Fibroblast of upper back skin (primary cell): ENCODE results near the gene PIGX.

Source experiments
- DNase-seq: peaks from one replicate; pipeline ENCODE4 v3.0.0-alpha.2; 2013

The PIGX gene

DNA sequence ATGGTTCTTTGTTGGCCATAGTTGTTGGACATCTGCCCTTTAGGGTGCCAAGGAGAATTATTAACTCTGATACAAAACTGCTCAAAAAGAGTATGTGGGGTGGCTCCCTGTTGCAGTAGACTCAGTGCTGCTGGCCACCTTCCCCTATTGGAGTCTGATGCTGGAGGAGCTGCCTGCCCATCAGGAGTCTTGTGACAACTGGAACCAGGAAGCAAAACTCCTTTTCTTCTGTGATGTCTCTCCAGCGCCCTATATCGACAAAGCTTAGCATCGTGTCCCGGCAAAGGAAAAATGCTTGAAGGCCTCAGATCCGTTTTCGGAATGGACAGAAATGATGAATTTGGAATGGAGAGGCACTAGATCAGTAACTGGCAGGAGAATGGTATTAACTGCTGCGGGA lies 51.0 kb downstream of the PIGX start:
- no peak for DNase-seq

DNA sequence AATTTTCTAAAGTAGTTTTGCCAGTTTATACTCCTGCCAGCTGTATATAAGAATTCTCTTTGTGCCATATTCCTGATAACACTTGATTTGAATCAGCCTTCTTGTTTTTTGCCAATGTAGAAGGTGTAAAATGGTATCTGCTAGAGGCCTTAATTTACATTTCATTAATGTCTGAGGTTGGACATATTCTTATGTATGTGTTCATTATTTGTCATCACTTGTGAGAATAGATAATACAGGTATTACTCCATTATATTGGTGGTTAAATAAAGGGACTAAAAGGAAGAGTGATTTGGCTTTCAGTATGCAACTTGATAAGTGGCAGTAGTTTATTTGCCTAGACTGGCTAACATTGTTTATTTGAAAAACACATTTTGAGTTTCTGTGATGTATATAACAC lies 53.3 kb downstream of the PIGX start:
- DNase-seq, result no peak

DNA sequence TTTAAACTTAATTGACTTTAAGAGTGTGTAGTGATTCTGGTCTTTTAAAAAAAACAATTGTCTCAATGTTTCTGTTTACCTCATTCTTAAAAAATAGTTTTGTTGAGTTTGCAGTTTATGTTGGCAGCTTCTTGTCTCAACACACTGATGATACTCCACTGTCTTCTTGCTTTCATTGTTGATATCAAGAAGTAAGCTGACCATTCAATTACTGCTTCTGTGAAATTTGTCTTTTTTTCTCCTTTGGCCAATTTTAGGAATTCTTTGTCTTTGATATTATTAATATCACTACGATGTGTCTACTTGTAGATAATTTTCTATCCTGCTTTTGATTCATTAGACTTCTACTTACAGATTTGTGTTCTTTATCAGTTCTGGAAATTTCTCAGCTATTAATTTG lies 58.9 kb downstream of the PIGX start:
- DNase-seq, result no peak

DNA sequence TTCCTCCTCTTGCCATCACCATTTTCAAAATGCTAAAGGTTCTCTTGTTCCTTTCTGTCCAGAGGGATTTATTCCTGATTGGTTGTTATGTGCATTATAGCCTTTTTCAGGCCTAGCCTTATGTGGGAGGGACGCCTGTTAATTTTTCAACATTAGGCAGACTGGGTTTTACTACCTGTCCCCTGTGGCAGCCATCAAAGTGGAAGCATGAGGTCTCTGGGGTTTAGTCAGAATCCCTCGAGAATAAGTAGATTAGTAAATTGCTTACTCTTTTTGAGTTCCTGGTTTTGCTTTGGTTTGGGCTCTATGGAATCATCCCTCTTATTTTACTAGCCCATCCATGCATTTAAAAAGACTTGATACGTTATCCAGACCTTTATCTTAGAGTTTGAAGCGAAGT lies 59.9 kb downstream of the PIGX start:
- no peak for DNase-seq

DNA sequence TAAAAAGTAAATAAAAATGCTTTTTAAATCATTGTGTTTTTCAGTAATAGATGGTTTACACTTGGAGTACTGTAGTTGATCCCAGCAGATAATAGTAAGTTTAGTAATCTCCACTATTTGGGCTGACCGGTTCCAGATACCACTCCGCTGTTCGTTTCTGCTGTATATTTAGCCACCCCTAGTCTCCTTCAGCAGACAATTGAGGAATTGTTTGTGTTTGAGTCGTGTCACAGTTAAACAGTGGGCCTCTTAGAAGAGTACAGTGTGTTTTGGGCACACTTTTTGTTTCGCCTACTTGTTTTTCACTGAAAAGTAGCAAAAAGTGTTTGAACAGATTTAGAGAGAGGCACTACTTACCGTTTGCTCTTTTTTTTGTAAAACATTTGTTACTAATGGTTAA lies 60.7 kb downstream of the PIGX start:
- no peak for DNase-seq

DNA sequence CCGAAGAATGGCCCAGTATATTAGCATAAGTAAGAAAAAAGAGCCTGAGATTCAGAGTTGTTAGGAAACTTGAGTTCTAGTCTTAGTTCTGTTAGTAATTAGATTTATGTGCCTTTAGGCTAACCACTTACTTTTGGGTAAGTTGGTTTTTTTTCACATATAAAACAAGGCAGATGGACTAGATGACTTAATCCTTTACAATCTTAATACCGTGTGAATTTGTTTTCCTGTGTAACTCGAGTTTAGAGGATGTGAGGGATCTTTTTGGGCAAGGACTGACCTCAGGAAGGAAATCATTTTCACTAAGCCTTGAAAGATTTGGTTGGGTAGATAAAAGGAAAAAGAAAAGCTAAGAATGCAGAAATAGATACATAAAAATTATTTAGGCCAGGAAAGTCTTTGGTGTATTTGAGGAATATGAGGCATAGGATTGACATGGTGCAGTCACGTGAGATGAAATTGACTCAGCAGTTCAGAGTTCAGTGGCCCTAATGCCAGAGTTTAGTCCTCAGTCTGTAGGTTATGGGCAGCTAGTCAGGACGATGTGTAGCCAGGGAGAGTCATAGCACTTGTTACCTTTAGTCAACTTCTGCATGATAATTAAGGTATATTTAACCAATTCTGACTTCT lies 62.1 kb downstream of the PIGX start:
- no peak for DNase-seq

DNA sequence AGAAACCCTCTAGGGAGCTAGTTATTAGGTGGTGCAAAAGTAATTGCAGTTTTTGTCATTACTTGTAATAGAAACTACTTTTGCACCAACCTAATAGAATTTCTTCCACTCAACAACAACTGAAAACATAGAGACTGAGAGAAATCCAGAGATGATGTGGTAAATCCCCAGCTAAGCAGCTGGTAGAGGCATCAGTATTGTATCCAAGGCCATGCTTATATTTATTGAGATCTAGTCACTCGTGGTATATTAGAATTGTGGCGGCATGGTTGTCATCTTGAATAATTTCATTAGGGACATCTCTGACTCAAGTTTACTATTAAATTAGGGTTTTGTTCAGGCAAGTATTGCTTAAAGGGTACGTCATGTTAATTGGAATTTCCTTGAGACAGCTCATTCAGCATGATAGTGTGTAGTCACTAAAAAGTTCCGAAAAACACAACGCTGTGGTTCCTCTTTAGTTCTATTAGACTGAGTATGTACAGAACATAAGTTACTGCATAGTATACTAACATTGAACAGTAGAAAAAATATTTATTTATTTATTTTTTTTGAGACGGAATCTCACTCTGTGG lies 62.8 kb downstream of the PIGX start:
- peak; percentile 11 for DNase-seq

DNA sequence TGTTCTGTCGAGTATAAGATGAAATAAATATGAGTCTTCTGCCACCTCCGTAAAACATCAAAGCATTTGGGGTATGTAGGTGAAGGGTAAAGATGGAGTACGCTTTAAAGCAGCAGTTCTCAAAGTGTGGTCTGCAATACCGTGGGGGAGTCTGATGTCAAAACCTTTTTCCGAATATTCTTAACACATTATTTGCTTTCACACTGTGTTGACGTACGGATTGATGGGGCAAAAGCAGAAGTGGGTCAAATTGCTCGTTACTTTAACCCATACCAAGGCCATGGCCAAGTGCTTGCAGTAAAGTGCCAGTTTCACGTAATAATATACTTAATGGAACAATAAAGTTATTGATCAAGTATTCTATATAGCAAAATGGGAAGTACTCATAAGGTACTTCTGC lies 63.8 kb downstream of the PIGX start:
- DNase-seq, result no peak

DNA sequence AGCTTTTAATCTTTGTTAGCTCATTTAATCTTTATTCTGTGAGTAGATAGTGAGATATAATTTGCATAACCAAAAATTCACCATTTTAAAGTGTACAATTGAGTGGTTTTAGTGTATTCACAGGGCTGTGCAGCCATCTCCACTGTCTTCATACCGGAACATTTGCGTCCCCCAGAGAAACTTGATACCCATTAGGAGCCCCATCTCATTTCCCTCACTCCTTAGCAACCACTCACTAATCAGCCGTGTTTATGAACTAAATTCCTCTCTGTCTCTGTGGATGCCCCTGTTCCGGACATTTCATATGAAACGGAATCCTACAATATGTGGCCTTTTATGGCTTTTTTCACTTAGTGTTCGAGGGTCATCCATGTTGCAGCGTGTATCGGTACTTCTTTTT lies 65.7 kb downstream of the PIGX start:
- DNase-seq, result no peak

DNA sequence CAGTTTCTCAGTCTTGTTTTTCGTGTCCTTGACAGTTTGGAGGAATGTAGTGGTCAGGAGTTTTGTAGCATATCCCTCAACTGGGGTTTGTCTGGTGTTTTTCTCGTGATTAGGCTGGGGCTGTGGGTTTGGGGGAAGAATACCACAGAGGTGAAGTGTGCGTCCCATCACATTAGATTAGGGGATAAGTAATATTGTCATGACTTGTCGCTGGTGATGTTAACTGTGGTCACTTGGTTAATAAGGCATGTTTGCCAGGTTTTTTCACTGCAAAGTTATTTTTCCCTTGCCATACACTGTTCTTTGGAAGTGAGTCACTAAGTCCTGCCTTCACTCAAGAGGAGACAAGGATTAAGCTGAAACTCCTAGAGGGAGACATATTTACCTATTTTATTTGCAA lies 66.6 kb downstream of the PIGX start:
- DNase-seq, result peak; percentile 72

DNA sequence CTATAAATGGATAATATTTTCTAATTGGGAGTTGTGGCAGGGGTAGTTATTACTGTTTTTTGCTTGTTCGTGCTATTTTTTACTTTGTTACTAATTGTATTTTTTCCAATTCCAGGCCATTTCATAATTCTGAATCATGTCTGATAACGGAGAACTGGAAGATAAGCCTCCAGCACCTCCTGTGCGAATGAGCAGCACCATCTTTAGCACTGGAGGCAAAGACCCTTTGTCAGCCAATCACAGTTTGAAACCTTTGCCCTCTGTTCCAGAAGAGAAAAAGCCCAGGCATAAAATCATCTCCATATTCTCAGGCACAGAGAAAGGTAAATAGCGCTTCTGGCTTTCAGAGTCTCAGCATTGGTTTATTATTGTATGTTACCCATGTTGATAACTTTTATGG lies 70.3 kb downstream of the PIGX start:
- DNase-seq, result no peak
